ENCODE data around the gene GADL1. TPM values are rescaled to one million over a fixed set of nuclear protein-coding genes. Genes with fewer than 3 reads are reported as not detected.

Gene GADL1
- total and polyA plus RNA-seq, 4 donors, result 0.01 to 2.4 (median 0.05) TPM

DNA sequence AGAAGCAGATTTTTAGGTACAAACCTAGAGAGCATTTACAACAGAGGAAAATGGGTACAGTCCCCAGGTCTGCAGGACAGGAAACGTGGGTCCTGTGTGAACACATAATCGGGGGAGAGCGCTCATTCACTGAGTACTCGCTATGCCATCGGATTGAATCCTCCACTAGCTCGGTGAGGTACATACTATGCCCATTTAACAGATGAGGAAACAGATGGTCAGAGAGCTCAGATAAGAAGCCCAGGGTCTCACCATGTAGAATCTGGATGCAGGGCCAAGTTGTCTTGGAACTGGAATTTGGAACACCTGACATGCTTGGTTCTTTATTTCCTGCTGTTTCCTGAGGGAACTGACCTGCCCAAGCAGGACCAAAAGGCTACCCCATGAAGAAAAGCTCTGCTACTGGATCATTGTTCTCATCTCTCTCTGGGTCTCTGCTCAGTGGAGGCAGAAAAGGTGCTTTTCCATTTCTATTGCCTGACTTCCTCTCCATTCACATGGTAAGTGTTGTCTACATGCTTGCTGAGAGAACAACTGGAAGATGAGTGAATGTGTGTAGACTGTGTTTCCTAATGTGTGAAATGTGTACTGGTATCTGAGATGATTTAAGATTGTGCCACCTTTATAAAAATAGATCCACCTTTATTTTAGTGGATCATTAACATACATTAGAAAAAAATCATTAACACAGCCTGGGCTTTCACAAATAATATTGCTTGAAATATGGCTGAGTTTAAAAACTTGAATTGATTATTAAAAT, 199.0 kb downstream of the GADL1 start:
- DNase-seq, result no peak
- Histone ChIP-seq H3K4me3 (no peak overlapping the region), H3K9me3 (ENCODE audit: control insufficient read depth in 4 of 4, insufficient read depth in 3 of 4, low read length in 3 of 4) (no peaks in the 10 kb centered on the region), H3K4me1 (ENCODE audit: control insufficient read depth in 5 of 5, insufficient read depth in 5 of 5, low read length in 5 of 5) (peaks cover 2 to 24% (median 14%) of the 10 kb centered on the region in 5 donors), H3K27ac (ENCODE audit: low read depth in 1 of 2, low read length in 1 of 2) (no peak overlapping the region), H3K27me3 (ENCODE audit: control insufficient read depth in 3 of 3, insufficient read depth in 3 of 3, low read length in 2 of 3) (no peaks in the 10 kb centered on the region), H3K9ac (ENCODE audit: insufficient read depth in 1 of 2, low read length in 2 of 2) (no peak overlapping the region), H3K36me3 (ENCODE audit: control insufficient read depth in 4 of 4, insufficient read depth in 4 of 4, low read length in 4 of 4) (peaks cover 6 to 41% (median 22%) of the 10 kb centered on the region in 4 donors)
- ATAC-seq (ENCODE audit: insufficient read depth, low FRiP score), result no peak
- TF ChIP-seq, protein P1, sequence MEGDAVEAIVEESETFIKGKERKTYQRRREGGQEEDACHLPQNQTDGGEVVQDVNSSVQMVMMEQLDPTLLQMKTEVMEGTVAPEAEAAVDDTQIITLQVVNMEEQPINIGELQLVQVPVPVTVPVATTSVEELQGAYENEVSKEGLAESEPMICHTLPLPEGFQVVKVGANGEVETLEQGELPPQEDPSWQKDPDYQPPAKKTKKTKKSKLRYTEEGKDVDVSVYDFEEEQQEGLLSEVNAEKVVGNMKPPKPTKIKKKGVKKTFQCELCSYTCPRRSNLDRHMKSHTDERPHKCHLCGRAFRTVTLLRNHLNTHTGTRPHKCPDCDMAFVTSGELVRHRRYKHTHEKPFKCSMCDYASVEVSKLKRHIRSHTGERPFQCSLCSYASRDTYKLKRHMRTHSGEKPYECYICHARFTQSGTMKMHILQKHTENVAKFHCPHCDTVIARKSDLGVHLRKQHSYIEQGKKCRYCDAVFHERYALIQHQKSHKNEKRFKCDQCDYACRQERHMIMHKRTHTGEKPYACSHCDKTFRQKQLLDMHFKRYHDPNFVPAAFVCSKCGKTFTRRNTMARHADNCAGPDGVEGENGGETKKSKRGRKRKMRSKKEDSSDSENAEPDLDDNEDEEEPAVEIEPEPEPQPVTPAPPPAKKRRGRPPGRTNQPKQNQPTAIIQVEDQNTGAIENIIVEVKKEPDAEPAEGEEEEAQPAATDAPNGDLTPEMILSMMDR (IDR thresholded peaks at IDR 0.05; ENCODE audit: control extremely low read depth, extremely low read depth), result no peak
- WGBS, 2 donors, result 90 to 92% methylated on average over 6 of the region's 6 CpGs

DNA sequence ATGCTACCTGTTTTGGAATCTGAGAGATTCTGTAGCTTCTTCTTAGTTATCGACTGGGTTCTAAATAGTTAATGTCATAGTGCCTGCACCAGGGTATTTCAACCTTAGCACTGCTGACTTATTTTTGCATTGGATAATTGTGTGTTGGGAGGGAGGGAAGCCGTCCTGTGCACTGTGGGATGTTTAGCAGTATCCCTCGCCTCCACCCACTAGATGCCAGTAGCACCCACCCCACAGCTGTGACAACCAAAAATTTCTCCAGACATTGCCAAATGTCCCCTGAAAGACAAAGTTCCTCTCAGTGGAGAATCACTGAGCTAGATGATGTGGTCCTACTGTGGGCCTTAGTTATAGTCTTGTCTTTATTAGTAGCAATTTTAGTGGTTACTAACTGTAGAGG, 199.8 kb downstream of the GADL1 start:
- WGBS, 2 donors, result 88 to 90% methylated on average over 3 of the region's 3 CpGs
- Histone ChIP-seq H3K9ac (ENCODE audit: insufficient read depth in 1 of 2, low read length in 2 of 2) (no peak overlapping the region), H3K4me3 (no peak overlapping the region), H3K4me1 (ENCODE audit: control insufficient read depth in 5 of 5, insufficient read depth in 5 of 5, low read length in 5 of 5) (peaks cover 2 to 30% (median 16%) of the 10 kb centered on the region in 5 donors), H3K36me3 (ENCODE audit: control insufficient read depth in 4 of 4, insufficient read depth in 4 of 4, low read length in 4 of 4) (peaks cover 12 to 44% (median 22%) of the 10 kb centered on the region in 4 donors), H3K27me3 (ENCODE audit: control insufficient read depth in 3 of 3, insufficient read depth in 3 of 3, low read length in 2 of 3) (no peaks in the 10 kb centered on the region), H3K9me3 (ENCODE audit: control insufficient read depth in 4 of 4, insufficient read depth in 3 of 4, low read length in 3 of 4) (no peaks in the 10 kb centered on the region), H3K27ac (ENCODE audit: low read depth in 1 of 2, low read length in 1 of 2) (no peak overlapping the region)
- TF ChIP-seq, protein P1 (IDR thresholded peaks at IDR 0.05; ENCODE audit: control extremely low read depth, extremely low read depth), result no peak
- DNase-seq, result no peak
- no peak for ATAC-seq (ENCODE audit: insufficient read depth, low FRiP score)

DNA sequence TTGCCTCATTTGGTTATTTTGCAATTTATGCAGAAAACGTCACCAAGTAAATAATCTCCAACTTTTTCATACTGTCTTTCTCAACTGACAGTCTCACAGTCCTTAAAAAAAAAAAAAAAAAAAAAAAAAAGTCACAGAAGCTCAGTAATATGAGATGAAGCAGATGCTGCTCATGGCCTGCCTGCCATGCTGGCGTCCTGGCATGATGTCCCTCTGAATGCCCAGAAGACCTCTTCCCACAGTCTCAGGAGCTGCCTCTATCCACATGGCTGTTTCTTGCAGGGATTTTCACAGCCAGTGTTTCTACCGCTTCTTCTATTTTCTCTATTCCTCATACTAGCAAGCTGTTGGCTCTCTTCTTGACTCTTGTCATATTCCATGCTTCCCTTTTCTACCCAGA, 200.3 kb downstream of the GADL1 start:
- Histone ChIP-seq H3K9ac (ENCODE audit: insufficient read depth in 1 of 2, low read length in 2 of 2) (no peak overlapping the region), H3K4me1 (ENCODE audit: control insufficient read depth in 5 of 5, insufficient read depth in 5 of 5, low read length in 5 of 5) (peaks cover 5 to 34% (median 19%) of the 10 kb centered on the region in 5 donors)
- 79% methylated on average over 3 of the region's 3 CpGs for WGBS, 2 donors

More for the DNA sequence above, 200.3 kb downstream of the GADL1 start:
- no peaks in the 10 kb centered on the region for H3K9me3 ChIP-seq (ENCODE audit: control insufficient read depth in 4 of 4, insufficient read depth in 3 of 4, low read length in 3 of 4)
- no peaks in the 10 kb centered on the region for H3K27me3 ChIP-seq (ENCODE audit: control insufficient read depth in 3 of 3, insufficient read depth in 3 of 3, low read length in 2 of 3)
- TF ChIP-seq, protein P1 (IDR thresholded peaks at IDR 0.05; ENCODE audit: control extremely low read depth, extremely low read depth), result no peak
- ATAC-seq (ENCODE audit: insufficient read depth, low FRiP score) (no peak), DNase-seq (no peak)
- H3K36me3 ChIP-seq (ENCODE audit: control insufficient read depth in 4 of 4, insufficient read depth in 4 of 4, low read length in 4 of 4), result peaks cover 12 to 43% (median 22%) of the 10 kb centered on the region in 4 donors
- no peak overlapping the region for H3K27ac ChIP-seq (ENCODE audit: low read depth in 1 of 2, low read length in 1 of 2)
- H3K4me3 ChIP-seq, result no peak overlapping the region

Data from lung (tissue), 12 donors.